ENCODE results near the gene ARSI.

ARSI gene

GRCh38 chr5:150303660-150304386 is 1.1 kb upstream of the ARSI start:
- no peak overlapping the region for H3K4me3 ChIP-seq (ENCODE audit: low read depth, low read length)
- no peak for TF ChIP-seq CTCF (IDR thresholded peaks at IDR 0.05; ENCODE audit: borderline replicate concordance, insufficient read depth, low read depth, low read length)

- no peak for TF ChIP-seq CTCF (IDR thresholded peaks at IDR 0.05; ENCODE audit: borderline replicate concordance, insufficient read depth, low read depth, low read length)
- no peak overlapping the region for H3K4me3 ChIP-seq (ENCODE audit: low read depth, low read length)
Observed at GRCh38 chr5:150303070-150303615, 438 bp upstream of the ARSI start.

- H3K4me3 ChIP-seq (ENCODE audit: low read depth, low read length): no peak overlapping the region
- no peak for TF ChIP-seq CTCF (IDR thresholded peaks at IDR 0.05; ENCODE audit: borderline replicate concordance, insufficient read depth, low read depth, low read length)
Observed at GRCh38 chr5:150301901-150302300, 804 bp downstream of the ARSI start.

- TF ChIP-seq CTCF (IDR thresholded peaks at IDR 0.05; ENCODE audit: borderline replicate concordance, insufficient read depth, low read depth, low read length): no peak
- H3K4me3 ChIP-seq (ENCODE audit: low read depth, low read length): no peak overlapping the region
Observed at GRCh38 chr5:150301170-150301505, 1.6 kb downstream of the ARSI start.

- no peak for TF ChIP-seq CTCF (IDR thresholded peaks at IDR 0.05; ENCODE audit: borderline replicate concordance, insufficient read depth, low read depth, low read length)
- H3K4me3 ChIP-seq (ENCODE audit: low read depth, low read length): no peak overlapping the region
Observed at GRCh38 chr5:150300496-150301169, 2.1 kb downstream of the ARSI start.

GRCh38 chr5:150299571-150300327 is 3.0 kb downstream of the ARSI start:
- TF ChIP-seq CTCF (IDR thresholded peaks at IDR 0.05; ENCODE audit: borderline replicate concordance, insufficient read depth, low read depth, low read length): no peak

More at GRCh38 chr5:150299571-150300327, 3.0 kb downstream of the ARSI start:
- no peak overlapping the region for H3K4me3 ChIP-seq (ENCODE audit: low read depth, low read length)
